Measurements from ENCODE around the gene TRIM29. TPM values are rescaled to one million over a fixed set of nuclear protein-coding genes. Genes with fewer than 3 reads are reported as not detected.

The TRIM29 gene
- total RNA-seq, 1 experiment from 2014 or later: not detected

- no peaks in the 10 kb centered on the region for H3K79me2 ChIP-seq (ENCODE audit: insufficient read depth, low read length)
- no peak overlapping the region for H2BK20ac ChIP-seq (ENCODE audit: low read depth, low read length, poor library complexity, severe bottlenecking)
- H3K36me3 Mint-ChIP-seq (ENCODE audit: insufficient read depth in 1 of 3, low read depth in 3 of 3): peaks cover 0 to 7% (median 0%) of the 10 kb centered on the region in 3 experiments; a peak in 2 of 7 replicates
- no peak for DNase-seq
- H3K23me2 ChIP-seq (ENCODE audit: insufficient read length, low read depth, low read length, poor library complexity, severe bottlenecking): no peaks in the 10 kb centered on the region
- H4K5ac ChIP-seq (ENCODE audit: insufficient read length, low read depth, low read length): no peak overlapping the region
- no peak overlapping the region for H2AFZ ChIP-seq (ENCODE audit: low read length)
- H3K4ac ChIP-seq (ENCODE audit: low read depth, low read length): no peak overlapping the region
- no peak overlapping the region for H3K14ac ChIP-seq (ENCODE audit: insufficient read depth, low read length)
- H2BK5ac ChIP-seq (ENCODE audit: insufficient read length, low read length): no peak overlapping the region
- H3K27me3 Mint-ChIP-seq (ENCODE audit: low read depth): peaks cover 77% of the 10 kb centered on the region
- no peak overlapping the region for H3K56ac ChIP-seq (ENCODE audit: insufficient read length, low read depth, low read length)
- no peak overlapping the region for H3K4me2 ChIP-seq (ENCODE audit: insufficient read depth, insufficient read length, low read length)
- H3K27ac ChIP-seq (ENCODE audit: insufficient read length, low read depth, low read length): no peak overlapping the region
- H3K9me3 Mint-ChIP-seq: peaks cover 4 to 9% of the 10 kb centered on the region in 2 experiments
- no peaks in the 10 kb centered on the region for H3K79me1 ChIP-seq (ENCODE audit: insufficient read depth, low read depth, low read length, poor library complexity, severe bottlenecking)
- H4K20me1 ChIP-seq (ENCODE audit: control insufficient read depth, insufficient read depth, insufficient read length): no peaks in the 10 kb centered on the region
- H4K91ac ChIP-seq (ENCODE audit: insufficient read length, low read depth, low read length): no peak overlapping the region
- H3K4me1 Mint-ChIP-seq: peaks cover 13 to 26% of the 10 kb centered on the region in 2 experiments
- no peak overlapping the region for H3T11ph ChIP-seq (ENCODE audit: low read length)
- H3K23ac ChIP-seq (ENCODE audit: insufficient read length, low read depth, low read length): no peak overlapping the region
- no peak overlapping the region for H3K9ac ChIP-seq (ENCODE audit: extremely low read depth, insufficient read length, low read length)
- no peak overlapping the region for H3K27ac Mint-ChIP-seq
- H3K4me1 ChIP-seq (ENCODE audit: insufficient read depth, low read length): 0 out of 2 replicates have a peak, but pooled peaks cover 3% of the 10 kb centered on the region
- H3K18ac ChIP-seq (ENCODE audit: insufficient read length, low read depth, low read length): no peak overlapping the region
- H4K8ac ChIP-seq (replicated peaks; ENCODE audit: insufficient read length, low read depth, low read length): no peak overlapping the region
- no peaks in the 10 kb centered on the region for H3K27me3 ChIP-seq (ENCODE audit: insufficient read depth, low read length)
- no CpG with 5 or more reads among the region's 1 CpG for WGBS (ENCODE audit: extremely low coverage, insufficient read length, low lambda C conversion rate)
- peaks cover 3% of the 10 kb centered on the region for H3K9me3 ChIP-seq (ENCODE audit: control insufficient read depth, low read depth, low read length)
- no peak overlapping the region for H2BK15ac ChIP-seq (ENCODE audit: low read depth, low read length)
- no peak overlapping the region for H2AK5ac ChIP-seq (ENCODE audit: insufficient read length, low read length)
- H2BK12ac ChIP-seq (ENCODE audit: insufficient read length, low read depth, low read length): no peak overlapping the region
- no peak overlapping the region for H2BK120ac ChIP-seq (ENCODE audit: low read depth, low read length, poor library complexity, severe bottlenecking)
- H3K4me3 Mint-ChIP-seq: no peak overlapping the region
- TF ChIP-seq CTCF (conservative IDR thresholded peaks at IDR 0.05): no peak
These were observed 46.8 kb downstream of the TRIM29 start for GRCh38 chr11:120091121-120091520.

All from H9 (cell line).